GM18511 (cell line): Measurements from ENCODE around the gene PCDHGC3.
A peak's percentile ranks its signal among the peaks of the same experiment; 100 is the strongest.

Source experiments
- ATAC-seq: cut with Tn5 transposase; IDR thresholded peaks from one replicate; pipeline ENCODE4 v1.9.1; 2021; ENCODE audit warnings: mild to moderate bottlenecking, moderate library complexity; ENCODE audit not compliant: unreplicated experiment

Gene PCDHGC3

DNA sequence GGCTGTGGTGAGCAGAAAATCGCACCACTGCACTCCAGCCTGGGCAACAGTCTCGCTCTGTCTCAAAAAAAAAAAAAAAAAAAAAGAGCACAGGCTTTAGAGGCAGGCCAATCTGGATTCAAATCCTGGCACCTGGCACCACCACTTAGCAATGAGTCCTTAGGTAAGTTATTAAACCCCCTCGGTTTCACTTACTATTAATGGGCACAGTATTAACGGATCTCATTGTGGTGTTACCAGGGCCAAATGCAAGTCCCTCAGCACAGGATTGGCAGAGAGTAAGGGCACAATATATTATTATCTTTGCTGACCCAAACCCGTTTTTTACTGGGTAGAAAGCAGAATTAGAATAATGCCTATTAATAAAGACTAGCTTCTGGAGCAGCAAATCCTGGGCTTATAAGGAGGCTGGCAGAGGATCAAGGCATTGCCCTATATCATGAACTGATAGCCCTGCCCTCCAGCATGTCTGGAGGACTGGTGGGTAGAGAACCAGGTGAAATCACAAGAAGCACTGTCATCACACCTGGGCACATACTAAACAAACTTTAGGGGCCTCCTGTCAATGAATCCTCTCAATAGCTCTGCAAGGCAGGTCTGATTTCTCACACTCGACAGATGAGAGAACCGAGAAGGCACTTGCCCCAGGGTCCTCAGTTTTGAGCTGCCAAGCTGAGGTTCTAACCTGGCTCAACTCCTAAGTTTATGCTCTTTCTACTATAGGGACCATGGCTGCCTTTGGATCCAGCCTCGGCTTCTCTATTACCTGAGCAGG is 30.8 kb downstream of the PCDHGC3 start:
- ATAC-seq, result no peak

DNA sequence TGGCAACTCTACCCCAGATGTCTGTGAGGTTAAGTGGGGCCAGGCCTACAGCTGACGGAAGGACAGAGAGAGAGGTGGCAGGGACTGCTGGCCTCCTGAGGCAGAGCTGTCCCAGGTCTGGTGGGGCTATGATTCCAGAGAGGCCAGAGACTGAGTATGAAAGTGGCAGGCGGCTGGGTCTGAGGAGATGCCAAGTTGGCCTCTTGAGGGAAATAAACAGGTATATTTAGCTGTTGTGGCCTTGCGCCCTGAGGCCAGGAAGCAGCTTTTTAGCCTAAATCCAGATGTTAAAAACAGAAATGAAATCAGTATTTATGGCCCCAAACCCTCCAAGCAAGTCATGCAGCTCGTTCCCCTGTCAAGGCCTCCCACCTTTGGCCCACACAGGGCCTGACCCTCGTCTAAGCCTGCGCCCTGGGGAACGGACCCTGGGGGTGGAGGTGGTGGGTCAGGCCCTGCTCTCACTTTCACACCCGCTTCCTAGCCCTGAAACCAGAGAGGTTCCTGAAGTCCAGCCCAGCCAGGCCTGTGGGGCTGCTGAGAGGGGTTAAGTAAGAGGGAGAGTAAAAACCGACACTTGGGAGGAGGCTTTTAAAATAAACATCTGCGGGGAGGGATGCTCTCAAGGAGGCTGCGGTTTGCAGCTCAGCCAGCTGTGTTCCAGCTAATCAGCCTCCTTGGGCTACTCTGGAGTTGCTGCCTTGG is 31.8 kb downstream of the PCDHGC3 start:
- ATAC-seq, result peak; percentile 56

DNA sequence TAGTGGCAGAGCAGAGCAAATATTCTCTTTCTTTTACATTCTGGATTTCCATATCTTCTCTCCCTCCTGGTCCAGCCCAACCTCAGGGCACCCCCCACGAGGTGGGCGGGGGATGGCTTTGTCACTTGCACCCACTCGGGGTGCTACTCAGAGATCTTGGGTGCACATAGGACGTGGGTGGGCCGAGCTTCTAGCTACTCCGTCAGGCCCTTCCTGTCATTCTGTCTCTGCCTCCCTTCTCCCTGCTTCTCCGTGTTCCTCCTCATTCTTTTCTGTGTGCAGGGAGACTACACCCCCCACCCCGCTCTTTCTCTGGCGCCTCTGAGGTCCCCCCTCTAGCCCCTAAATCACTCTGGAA is 32.7 kb downstream of the PCDHGC3 start:
- no peak for ATAC-seq

DNA sequence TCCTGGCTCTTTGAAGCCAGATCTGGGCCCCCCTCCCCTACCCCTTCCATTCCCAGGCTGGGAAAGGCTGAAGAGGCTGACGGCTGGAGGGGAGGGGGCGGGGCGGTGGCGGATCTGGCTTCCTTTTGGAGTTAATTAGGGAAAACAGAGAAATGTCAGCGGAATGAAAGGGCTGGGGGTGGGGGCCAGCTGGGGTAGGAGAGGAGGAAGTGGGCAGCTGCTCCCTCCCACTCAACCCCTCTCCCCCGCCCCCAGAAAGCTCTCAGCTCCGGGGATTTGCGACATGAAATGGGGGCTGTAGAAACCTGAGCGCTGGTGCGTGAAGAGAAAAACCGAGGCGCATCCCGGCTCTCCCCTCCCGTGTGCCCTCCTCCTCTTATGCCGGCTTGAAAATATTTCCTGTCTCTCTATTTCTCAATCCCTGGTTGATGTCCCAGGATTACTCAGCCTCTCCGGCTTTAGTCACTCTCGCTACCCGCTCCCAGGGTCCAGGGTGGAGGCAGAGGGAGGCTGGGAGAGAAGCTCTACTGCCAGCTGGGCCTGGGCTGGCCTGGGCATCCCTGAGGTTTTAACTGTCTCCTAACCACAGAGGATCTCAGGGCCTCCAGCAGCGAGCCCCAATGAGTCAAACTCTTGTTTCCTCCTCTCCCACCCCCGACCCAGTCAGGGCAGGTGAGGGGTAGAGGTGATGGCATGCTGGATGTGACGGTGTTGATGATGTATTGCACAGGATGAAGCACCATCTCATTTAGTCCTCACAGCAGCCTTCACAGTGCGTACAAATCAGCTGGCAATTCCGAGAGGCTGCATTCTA is 33.2 kb downstream of the PCDHGC3 start:
- peak; percentile 22 for ATAC-seq

DNA sequence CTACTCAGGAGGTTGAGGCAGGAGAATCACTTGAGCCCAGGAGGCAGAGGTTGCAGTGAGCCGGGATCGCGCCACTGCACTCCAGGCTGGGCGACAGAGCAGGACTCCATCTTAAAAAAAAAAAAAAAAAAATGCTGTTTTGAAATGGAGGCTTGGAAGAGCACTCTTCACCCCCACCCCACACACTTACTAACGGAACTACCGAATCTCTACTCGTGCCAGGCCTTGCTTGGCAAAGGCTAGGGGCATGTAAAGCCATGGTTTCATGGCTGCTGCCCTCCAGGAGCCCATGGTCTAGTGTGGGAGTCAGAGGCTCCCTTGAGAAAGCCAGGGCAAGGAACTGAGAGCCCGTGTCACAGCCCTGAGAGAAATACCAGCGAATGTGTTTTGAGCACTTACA is 34.4 kb downstream of the PCDHGC3 start:
- no peak for ATAC-seq

DNA sequence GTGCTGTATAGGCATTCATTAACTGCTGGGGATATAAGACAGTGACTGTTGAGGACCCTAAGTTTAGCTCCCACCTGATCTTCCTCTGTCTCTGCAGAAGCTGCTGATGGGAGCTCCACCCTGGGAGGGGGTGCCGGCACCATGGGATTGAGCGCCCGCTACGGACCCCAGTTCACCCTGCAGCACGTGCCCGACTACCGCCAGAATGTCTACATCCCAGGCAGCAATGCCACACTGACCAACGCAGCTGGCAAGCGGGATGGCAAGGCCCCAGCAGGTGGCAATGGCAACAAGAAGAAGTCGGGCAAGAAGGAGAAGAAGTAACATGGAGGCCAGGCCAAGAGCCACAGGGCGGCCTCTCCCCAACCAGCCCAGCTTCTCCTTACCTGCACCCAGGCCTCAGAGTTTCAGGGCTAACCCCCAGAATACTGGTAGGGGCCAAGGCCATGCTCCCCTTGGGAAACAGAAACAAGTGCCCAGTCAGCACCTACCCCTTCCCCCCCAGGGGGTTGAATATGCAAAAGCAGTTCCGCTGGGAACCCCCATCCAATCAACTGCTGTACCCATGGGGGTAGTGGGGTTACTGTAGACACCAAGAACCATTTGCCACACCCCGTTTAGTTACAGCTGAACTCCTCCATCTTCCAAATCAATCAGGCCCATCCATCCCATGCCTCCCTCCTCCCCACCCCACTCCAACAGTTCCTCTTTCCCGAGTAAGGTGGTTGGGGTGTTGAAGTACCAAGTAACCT is 35.3 kb downstream of the PCDHGC3 start:
- ATAC-seq, result no peak

DNA sequence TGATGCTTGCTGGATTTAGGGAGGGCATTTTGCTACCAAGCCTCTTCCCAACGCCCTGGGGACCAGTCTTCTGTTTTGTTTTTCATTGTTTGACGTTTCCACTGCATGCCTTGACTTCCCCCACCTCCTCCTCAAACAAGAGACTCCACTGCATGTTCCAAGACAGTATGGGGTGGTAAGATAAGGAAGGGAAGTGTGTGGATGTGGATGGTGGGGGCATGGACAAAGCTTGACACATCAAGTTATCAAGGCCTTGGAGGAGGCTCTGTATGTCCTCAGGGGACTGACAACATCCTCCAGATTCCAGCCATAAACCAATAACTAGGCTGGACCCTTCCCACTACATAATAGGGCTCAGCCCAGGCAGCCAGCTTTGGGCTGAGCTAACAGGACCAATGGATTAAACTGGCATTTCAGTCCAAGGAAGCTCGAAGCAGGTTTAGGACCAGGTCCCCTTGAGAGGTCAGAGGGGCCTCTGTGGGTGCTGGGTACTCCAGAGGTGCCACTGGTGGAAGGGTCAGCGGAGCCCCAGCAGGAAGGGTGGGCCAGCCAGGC is 36.1 kb downstream of the PCDHGC3 start:
- ATAC-seq, result no peak

DNA sequence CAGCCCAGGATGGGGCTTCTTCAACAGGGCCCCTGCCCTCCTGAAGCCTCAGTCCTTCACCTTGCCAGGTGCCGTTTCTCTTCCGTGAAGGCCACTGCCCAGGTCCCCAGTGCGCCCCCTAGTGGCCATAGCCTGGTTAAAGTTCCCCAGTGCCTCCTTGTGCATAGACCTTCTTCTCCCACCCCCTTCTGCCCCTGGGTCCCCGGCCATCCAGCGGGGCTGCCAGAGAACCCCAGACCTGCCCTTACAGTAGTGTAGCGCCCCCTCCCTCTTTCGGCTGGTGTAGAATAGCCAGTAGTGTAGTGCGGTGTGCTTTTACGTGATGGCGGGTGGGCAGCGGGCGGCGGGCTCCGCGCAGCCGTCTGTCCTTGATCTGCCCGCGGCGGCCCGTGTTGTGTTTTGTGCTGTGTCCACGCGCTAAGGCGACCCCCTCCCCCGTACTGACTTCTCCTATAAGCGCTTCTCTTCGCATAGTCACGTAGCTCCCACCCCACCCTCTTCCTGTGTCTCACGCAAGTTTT is 36.7 kb downstream of the PCDHGC3 start:
- ATAC-seq, result no peak

DNA sequence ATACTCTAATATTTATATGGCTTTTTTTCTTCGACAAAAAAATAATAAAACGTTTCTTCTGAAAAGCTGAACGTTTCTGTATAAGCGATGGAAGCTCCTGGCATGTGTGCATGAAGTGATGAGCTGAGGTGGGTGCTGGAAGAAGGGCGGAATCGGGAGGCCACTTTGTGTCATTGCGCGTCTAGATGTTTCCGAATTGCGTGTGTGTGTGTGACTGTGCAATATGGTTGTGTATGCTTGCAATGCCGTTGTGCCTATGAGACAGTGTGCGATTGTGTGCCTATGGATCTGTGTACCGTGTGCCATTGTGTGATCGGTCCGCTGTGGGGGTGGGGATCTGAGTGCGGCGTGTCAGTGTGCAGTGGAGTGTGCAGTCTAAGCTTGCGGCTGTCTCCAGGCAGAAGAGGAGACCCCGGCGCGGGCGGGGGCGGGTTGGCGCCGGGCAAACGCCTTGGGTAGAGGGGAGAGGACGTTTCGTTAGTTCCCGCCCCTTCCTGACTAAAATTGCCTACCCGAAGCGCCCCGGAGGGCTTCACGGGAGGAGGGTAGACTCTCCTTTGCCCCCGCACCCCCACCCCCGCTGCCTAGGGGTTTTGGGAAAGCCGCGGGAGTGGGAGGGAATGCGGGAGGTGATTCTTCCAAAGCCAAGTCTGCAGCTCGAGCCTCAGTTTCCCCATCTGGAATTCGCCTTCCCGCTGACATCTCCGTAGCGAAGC is 37.3 kb downstream of the PCDHGC3 start:
- ATAC-seq, result peak; percentile 9

DNA sequence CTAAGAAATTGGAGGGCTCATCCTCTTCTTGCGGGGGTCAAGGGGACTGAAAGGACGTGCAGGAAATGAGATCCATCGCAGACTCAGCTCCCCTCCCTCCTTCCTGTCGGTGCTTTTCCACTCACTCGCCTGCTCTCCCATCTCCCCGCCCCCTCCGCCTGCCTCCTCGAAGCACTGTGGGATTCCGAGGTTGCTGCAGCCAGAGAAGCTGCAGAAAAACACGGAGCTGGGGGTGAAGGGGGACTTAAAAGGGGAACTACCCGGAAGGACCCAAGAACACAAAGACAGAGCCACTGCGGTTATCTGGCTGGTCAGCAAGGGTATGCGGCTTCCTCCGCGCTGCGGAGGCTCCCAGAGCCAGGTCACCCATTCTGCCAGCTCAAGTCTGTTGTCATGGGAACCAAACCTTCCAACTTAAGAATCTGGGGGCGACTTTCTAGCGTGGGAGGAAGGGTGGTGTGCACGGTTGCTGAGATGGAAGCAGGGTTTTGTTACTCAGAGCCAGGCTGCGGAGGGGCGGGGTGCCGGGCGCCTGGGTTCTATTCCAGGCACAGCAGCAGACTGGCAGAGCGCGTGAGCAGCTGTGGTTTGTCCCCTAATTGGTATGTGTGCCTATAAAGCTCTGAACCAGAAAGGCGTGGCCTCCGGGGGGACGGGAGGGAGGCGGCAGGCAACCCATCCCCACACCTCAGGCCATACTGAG is 38.0 kb downstream of the PCDHGC3 start:
- ATAC-seq, result peak; percentile 45

DNA sequence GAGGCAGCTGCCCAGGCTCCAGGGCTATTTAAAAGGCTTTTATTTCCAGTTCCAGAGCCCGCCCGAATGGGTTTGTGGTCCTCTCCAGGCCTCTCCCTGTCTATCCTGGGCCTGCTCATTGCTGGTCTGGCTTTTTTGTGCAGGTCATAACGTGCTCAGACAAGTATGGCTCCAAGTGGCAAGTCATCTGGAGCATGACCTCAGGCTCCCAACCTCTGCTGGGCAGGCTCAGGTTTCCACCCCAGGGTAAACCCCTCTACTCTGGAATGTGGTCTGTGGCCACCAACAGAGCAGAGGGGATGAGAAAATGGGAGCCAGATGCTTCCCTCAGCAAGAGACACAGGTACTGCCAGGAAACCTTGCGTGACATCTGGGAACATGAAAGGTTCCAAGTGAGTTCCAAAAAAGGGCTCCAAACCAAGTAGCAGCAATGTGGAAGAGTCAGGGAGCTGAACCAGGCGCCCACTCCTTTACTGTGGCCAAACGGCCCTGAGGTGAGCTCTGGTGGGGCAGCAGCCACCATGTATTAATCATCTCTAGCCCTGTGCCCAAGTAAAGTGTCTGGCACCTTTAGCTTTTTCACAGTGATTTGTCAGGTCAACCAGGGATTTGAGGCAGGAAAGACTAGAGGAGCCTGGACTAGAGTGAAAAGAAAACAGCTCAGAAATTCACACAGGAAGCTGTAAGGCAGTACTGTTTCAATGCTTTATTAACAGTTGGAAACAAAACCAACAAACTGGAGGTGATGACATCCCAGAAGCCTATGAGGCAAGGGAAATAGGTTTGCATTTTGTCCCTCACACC is 38.8 kb downstream of the PCDHGC3 start:
- ATAC-seq, result peak; percentile 26

DNA sequence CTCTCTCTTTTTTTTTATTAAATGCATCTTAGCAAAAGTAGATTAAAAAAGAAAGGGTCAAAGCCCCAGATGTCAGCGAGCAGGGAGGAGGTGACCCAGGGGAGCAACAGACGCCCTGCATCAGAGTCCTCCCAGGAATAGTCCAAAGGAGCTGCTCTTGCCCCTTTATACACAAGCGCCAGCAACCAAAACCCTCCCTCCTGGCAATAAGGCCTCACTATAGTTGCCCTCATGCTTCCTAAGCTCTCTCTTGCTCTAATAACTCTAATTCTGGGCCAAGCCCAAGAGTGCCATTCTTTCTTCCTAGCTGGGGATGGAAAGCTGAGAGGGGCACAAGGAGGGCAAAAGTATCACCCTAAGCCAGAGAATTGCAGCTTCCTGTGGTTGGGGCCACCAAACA is 39.4 kb downstream of the PCDHGC3 start:
- ATAC-seq, result no peak

DNA sequence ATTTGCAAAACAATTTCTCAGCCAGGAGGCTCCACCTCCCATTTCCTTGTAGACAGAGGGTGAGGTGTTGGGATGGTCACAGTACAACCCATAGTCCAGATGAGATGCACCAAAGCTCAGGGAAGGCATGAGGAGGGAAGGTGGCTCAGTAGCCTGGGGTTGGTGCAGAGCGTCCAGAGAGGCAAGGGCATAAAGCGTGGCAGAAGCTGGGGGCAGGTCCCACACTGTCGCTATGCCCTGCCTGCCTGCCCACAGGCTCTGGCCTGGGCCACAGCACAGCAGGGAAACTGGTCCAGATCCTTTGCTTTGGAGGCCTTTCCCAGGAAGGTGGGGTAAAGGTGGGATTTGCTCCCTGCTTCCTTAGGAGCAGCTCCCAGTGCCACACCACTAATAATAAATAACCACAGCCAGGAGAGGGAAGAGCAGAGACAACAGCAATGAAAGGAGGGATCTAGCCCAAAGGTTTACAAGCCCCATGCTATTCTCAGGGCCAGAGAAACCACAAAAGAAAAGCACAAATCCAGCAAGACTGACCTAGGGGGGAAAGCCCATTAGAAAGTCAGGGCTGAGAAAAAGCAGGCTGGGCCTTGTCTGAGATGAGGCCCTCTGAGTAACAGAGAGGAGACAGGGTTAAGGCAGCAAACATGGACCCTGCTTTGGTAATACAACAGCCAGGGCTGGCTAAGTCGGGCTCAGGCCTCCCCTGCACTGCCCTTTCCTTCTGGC is 40.3 kb downstream of the PCDHGC3 start:
- no peak for ATAC-seq

DNA sequence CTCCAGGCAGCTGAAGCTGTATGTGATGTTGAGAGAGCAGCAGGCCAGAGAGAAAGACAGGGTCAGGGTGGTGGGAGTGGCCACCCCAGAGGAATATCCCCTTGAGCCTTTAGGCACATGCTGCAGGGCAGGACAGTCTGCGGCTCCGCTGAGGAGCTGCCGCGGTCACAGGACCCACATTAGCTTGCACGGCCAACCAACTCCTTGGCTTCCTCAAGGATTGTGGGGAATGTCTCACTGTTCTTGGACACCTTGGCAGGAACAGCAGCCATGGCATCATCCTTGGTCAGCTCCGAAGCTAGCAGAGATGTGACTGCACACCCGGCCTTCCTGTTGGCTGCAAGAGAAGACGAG is 40.9 kb downstream of the PCDHGC3 start:
- ATAC-seq, result no peak

DNA sequence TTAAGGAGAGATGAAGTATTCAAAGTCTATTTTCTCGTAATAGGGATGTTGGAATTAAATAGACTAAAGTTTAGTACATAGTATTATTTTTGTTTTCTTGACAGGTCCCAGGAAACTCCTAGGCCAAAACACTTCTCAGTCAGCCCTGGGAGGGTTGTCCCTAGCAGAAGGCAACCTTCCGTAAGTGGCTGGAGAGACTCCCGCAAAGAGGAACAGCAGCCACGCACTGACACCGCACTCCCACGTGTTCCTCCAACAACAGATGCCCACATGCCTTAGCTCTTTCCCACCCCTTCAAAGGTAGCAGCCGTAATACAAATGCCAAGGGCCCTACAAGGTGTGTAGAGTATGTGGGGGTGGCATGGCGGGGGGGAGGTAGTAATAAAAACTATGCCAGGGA is 41.5 kb downstream of the PCDHGC3 start:
- no peak for ATAC-seq

DNA sequence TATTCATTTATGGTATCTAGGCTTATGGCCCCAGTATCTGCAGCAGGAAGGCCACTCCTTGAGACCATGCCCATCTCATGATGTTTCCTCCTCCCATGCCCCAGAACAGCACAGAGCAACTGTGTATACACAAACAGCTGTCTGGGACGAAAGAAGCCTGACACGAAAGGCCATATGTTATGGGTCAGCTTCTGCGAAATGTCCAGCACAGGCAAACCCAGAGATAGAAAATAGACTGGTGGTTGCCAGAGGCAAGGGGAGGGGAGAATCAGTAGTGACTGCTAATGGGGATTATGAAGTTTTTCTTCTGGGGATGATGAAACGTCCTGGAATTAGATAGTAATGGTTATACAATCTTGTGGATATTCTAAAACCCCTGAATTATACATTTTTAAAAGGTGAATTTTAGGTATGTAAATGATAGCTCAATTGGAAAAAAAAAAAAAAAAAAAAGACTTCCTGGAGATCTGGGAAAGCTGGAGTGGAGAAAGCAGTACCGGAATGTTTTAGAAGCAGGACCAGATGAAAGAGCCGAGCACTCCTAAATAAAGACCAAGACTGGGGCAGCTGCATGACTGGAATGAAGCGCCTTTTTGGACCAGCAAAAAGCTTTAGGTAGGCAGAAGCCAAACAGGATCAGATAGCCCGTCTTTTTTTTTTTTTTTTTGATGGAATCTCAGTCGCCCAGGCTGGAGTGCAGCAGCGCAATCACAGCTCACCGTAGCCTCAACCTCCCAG is 42.3 kb downstream of the PCDHGC3 start:
- ATAC-seq, result no peak

DNA sequence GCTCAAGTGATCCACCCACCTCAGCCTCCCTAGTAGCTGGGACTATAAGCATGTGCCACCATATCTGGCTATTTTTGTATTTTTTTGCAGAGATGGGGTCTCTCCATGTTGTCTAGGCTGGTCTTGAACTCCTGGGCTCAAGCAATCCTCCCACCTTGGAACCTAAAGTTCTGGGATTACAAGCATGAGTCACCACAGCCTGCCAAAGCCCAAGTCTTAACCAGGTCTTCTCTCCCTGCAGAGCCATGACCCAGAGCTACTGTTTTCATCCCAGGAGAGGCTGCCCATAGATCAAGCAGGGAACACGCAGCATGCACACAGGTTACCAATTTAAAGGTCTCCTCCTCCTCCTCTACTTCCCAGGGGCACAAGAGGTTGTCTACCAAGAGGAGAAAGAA is 42.9 kb downstream of the PCDHGC3 start:
- ATAC-seq, result no peak
